ENCODE data around the gene CLDN8.

CLDN8 gene

GRCh38 chr21:30206551-30207251 lies 9.2 kb downstream of the CLDN8 start:
- in situ Hi-C loops (cut with MboI; ENCODE audit: low sequenced_read_pairs): no loop called here

- in situ Hi-C loops (cut with MboI; ENCODE audit: low sequenced_read_pairs): loop anchor here (25.0 kb wide), 1 partner anchor 1113 kb away; no protein-coding TSS in a partner anchor
Measured at GRCh38 chr21:30200000-30200399, 15.9 kb downstream of the CLDN8 start.

- in situ Hi-C loops (cut with MboI; ENCODE audit: low sequenced_read_pairs): loop anchor here (25.0 kb wide), 1 partner anchor 1107 kb away; no protein-coding TSS in a partner anchor
Measured at GRCh38 chr21:30194701-30195299, 21.1 kb downstream of the CLDN8 start.

GRCh38 chr21:30193201-30193600 lies 22.7 kb downstream of the CLDN8 start:
- in situ Hi-C loops (cut with MboI; ENCODE audit: low sequenced_read_pairs): loop anchor here (25.0 kb wide), 1 partner anchor 1106 kb away; no protein-coding TSS in a partner anchor

- in situ Hi-C loops (cut with MboI; ENCODE audit: low sequenced_read_pairs): loop anchor here (25.0 kb wide), 1 partner anchor 1103 kb away; no protein-coding TSS in a partner anchor
Measured at GRCh38 chr21:30190554-30190953, 25.3 kb downstream of the CLDN8 start.

- in situ Hi-C loops (cut with MboI; ENCODE audit: low sequenced_read_pairs): loop anchor here (25.0 kb wide), 1 partner anchor 1102 kb away; no protein-coding TSS in a partner anchor
Measured at GRCh38 chr21:30189773-30190172, 26.1 kb downstream of the CLDN8 start.

GRCh38 chr21:30186242-30186641 lies 29.7 kb downstream of the CLDN8 start:
- in situ Hi-C loops (cut with MboI; ENCODE audit: low sequenced_read_pairs): loop anchor here (25.0 kb wide), 1 partner anchor 1099 kb away; no protein-coding TSS in a partner anchor

GRCh38 chr21:30168086-30168485 lies 47.8 kb downstream of the CLDN8 start:
- in situ Hi-C loops (cut with MboI; ENCODE audit: low sequenced_read_pairs): no loop called here

- in situ Hi-C loops (cut with MboI; ENCODE audit: low sequenced_read_pairs): no loop called here
Measured at GRCh38 chr21:30166705-30167104, 49.2 kb downstream of the CLDN8 start, which contains the start of gene CLDN17. Gene CLDN17 (minus strand): TSS chr21:30166805. CDS start chr21:30166617, 188 bp downstream.

GRCh38 chr21:30166171-30166570 lies 49.7 kb downstream of the CLDN8 start:
- in situ Hi-C loops (cut with MboI; ENCODE audit: low sequenced_read_pairs): no loop called here

GRCh38 chr21:30164796-30165195 lies 51.1 kb downstream of the CLDN8 start:
- in situ Hi-C loops (cut with MboI; ENCODE audit: low sequenced_read_pairs): no loop called here
